Thymus (tissue), 11 donors: ENCODE measurements around the gene CSH1. TPM values are rescaled to one million over a fixed set of nuclear protein-coding genes. Genes with fewer than 3 reads are reported as not detected.
A peak's percentile ranks its signal among the peaks of the same experiment; 100 is the strongest.
"Not testable (repeated sequence)": the region's sequence is repeated elsewhere in the genome, so short reads cannot be mapped to it uniquely, and the experiment has no call there.

Source experiments
- DNase-seq, 9 donors: peaks; one replicate each; pipeline ENCODE4 v3.0.0-alpha.2; 2013; ENCODE audit warnings: low spot score in 9 of 9, low read depth in 6 of 9, missing footprints in 1 of 9
- H3K27ac ChIP-seq, 2 donors: one replicate each; pipeline ENCODE4 v1.5.1; 2013; ENCODE audit warnings: control low read depth in 1 of 2, low read depth in 1 of 2, low read length in 1 of 2, mild to moderate bottlenecking in 1 of 2, moderate library complexity in 1 of 2
- H3K27me3 ChIP-seq, 2 donors: one replicate each; pipeline ENCODE4 v1.5.1; 2013; ENCODE audit warnings: low read length in 1 of 2; ENCODE audit not compliant: control insufficient read depth in 2 of 2, insufficient read depth in 1 of 2
- H3K36me3 ChIP-seq, 2 donors: one replicate each; pipeline ENCODE4 v1.5.1; 2013; ENCODE audit warnings: low read length in 1 of 2, mild to moderate bottlenecking in 1 of 2, moderate library complexity in 1 of 2; ENCODE audit not compliant: control insufficient read depth in 2 of 2, insufficient read depth in 2 of 2
- H3K4me1 ChIP-seq, 2 donors: one replicate each; pipeline ENCODE4 v1.5.1; 2013; ENCODE audit warnings: low read length in 2 of 2; ENCODE audit not compliant: control insufficient read depth in 2 of 2, insufficient read depth in 2 of 2
- H3K4me3 ChIP-seq, 2 donors: one replicate each; pipeline ENCODE4 v1.5.1; 2013; ENCODE audit warnings: low read length in 2 of 2, control low read depth in 1 of 2, mild to moderate bottlenecking in 1 of 2
- H3K9me3 ChIP-seq, 2 donors: one replicate each; pipeline ENCODE4 v1.5.1; 2013; ENCODE audit warnings: low read length in 1 of 2, mild to moderate bottlenecking in 1 of 2; ENCODE audit not compliant: control insufficient read depth in 2 of 2, insufficient read depth in 1 of 2
- WGBS: extraction: QIAGEN DNeasy Blood & Tissue Kit; methylation state at CpG from one replicate; pipeline ENCODE4 v1.1.7; 2013; 5-methylcytosine and 5-hydroxymethylcytosine counted together
- polyA plus RNA-seq: library from polyadenylated mRNA; stranded (reverse); fragments of 200-250 nt; gene quantifications from one replicate; pipeline ENCODE4 v1.2.3, GENCODE V29; 2013
- total RNA-seq: library from RNA; stranded (reverse); fragments of 120-200 nt; gene quantifications from one replicate; pipeline ENCODE4 v1.2.4, GENCODE V29; 2013
- donor health status: healthy.

The CSH1 gene
- total and polyA plus RNA-seq, 2 donors, result 2.3 to 11.6 TPM

GRCh38 chr17:63898899-63899798 is 2.8 kb upstream of the CSH1 start:
- H3K27ac ChIP-seq, H3K9me3 ChIP-seq, DNase-seq, H3K36me3 ChIP-seq, H3K4me1 ChIP-seq, H3K4me3 ChIP-seq, H3K27me3 ChIP-seq: not testable (repeated sequence)
- WGBS, result 93% methylated on average over 6 of the region's 6 CpGs

GRCh38 chr17:63894821-63895220 is 1.6 kb downstream of the CSH1 start:
- H3K36me3 ChIP-seq, H3K9me3 ChIP-seq, H3K4me1 ChIP-seq, H3K27ac ChIP-seq, H3K4me3 ChIP-seq, H3K27me3 ChIP-seq, DNase-seq: not testable (repeated sequence)
- WGBS, result 98% methylated on average over 10 of the region's 10 CpGs

DNA sequence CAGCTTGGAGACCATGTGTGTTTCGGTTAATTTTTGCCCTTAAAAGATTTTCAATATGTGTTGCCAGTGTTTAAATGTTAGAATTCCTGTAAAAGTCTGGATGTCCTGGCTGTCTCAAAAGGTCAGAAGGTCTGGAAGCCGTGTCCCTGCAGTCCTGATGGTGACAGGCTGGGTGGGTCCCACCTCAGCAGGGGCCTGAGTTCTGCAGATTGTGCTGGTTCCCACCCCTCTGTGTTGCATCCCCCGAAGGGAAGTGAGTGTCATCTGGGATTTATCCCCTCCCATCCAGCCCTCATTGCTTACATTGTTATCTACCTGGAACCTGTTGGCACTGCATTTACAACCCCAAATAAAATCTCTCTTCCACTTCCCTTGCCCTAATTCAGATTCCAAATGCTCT is 2.4 kb downstream of the CSH1 start:
- H3K9me3 ChIP-seq, H3K27ac ChIP-seq, H3K4me1 ChIP-seq, DNase-seq, H3K27me3 ChIP-seq, H3K4me3 ChIP-seq, H3K36me3 ChIP-seq: not testable (repeated sequence)
- WGBS, result 92% methylated on average over 3 of the region's 3 CpGs

GRCh38 chr17:63892316-63893037 is 3.9 kb downstream of the CSH1 start:
- H3K4me1 ChIP-seq, H3K27me3 ChIP-seq, H3K27ac ChIP-seq, H3K36me3 ChIP-seq, H3K9me3 ChIP-seq, H3K4me3 ChIP-seq, DNase-seq: not testable (repeated sequence)
- 91% methylated on average over 11 of the region's 11 CpGs for WGBS

GRCh38 chr17:63889026-63889848 is 7.1 kb downstream of the CSH1 start:
- H3K4me3 ChIP-seq, H3K4me1 ChIP-seq, H3K27ac ChIP-seq, H3K9me3 ChIP-seq, H3K27me3 ChIP-seq, H3K36me3 ChIP-seq: not testable (repeated sequence)
- DNase-seq, result peak in 3 of 9 donors; percentile 9 to 20 (median 13)
- 46% methylated on average over 13 of the region's 13 CpGs for WGBS

DNA sequence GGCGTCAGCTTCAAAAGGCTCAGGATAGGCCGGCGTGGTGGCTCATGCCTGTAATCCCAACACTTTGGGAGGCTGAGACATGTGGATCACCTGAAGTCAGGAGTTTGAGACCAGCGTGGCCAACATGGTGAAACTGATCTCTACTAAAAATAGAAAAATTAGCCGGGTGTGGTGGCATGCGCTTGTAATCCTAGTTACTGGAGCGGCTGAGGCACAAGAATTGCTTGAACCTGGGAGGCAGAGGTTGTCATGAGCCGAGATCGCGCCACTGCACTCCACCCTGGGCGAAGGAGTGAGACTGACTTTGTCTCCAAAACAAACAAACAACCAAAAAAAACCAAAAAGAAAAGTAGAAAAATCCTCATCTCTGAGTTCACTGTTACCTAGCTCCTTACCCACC is 11.3 kb downstream of the CSH1 start:
- H3K9me3 ChIP-seq, DNase-seq, H3K4me1 ChIP-seq, H3K27ac ChIP-seq, H3K4me3 ChIP-seq, H3K36me3 ChIP-seq: not testable (repeated sequence)
- WGBS, result 98% methylated on average over 11 of the region's 11 CpGs
- H3K27me3 ChIP-seq, result peaks cover 0 to 10% of the 10 kb centered on the region in 2 donors

DNA sequence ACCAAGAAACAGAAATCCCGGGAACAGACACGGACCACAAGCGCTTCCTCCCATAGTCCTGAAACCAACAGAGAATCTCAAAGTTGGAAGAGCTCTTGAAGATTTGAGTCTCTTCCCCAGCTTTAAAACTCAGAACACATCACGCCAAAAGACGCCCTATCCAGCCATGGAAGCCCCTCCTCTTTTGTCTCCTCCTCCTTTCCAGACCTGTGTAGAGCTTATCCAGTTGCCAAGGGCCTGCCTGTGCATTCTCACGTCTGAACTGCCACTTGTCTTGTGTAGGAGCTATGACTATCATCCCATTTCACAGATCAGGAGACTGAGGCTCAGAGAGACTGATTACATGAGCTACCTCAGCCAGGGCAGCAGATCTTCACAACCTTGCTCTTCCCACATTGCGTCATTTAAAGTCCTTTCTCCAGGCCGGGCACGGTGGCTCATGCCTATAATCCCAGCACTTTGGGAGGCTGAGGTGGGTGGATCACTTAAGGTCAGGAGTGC is 13.7 kb downstream of the CSH1 start:
- not testable (repeated sequence) for H3K9me3 ChIP-seq, H3K4me3 ChIP-seq, H3K36me3 ChIP-seq, DNase-seq, H3K27ac ChIP-seq, H3K4me1 ChIP-seq
- WGBS, result 88% methylated on average over 9 of the region's 9 CpGs
- H3K27me3 ChIP-seq, result peaks cover 0 to 10% of the 10 kb centered on the region in 2 donors

GRCh38 chr17:63881935-63882601 is 14.3 kb downstream of the CSH1 start, which contains the start of gene GH2:
Gene GH2, minus strand, starts transcription at chr17:63881944. Its CDS starts 143 bp downstream, at chr17:63881801.
- 45% methylated on average over 15 of the region's 15 CpGs for WGBS
- peak; percentile 22 to 67 (median 33) for DNase-seq
- no peaks in the 10 kb centered on the region for H3K4me1 ChIP-seq
- H3K9me3 ChIP-seq, result no peaks in the 10 kb centered on the region
- H3K4me3 ChIP-seq, result no peak within 1 kb of the TSS
- no peak within 1 kb of the TSS for H3K27ac ChIP-seq
- H3K36me3 ChIP-seq, result no peaks in the 10 kb centered on the region
- H3K27me3 ChIP-seq, result peaks cover 0 to 13% of the 10 kb centered on the region in 2 donors
